ENCODE measurements around the gene CORO7.

- TF ChIP-seq REST (IDR thresholded peaks at IDR 0.05; ENCODE audit: insufficient read depth in 1 of 2, low read depth in 2 of 2, low read length in 2 of 2) (no peak), POLR2AphosphoS5 (IDR thresholded peaks at IDR 0.05; ENCODE audit: low read depth, low read length) (no peak), TAF1 (IDR thresholded peaks at IDR 0.05; ENCODE audit: borderline replicate concordance, insufficient read depth, low read length) (no peak), SIN3A (IDR thresholded peaks at IDR 0.05; ENCODE audit: borderline replicate concordance, insufficient read depth, low read length) (no peak), FOXP2 (optimal IDR thresholded peaks at IDR 0.05; ENCODE audit: borderline replicate concordance, extremely low read depth, extremely low read length, insufficient read depth) (no peak)
These were observed 43.0 kb downstream of the CORO7 start for GRCh38 chr16:4373356-4373908.

Measured in PFSK-1 (cell line).